ENCODE data around the gene FBF1. TPM values are rescaled to one million over a fixed set of nuclear protein-coding genes. Genes with fewer than 3 reads are reported as not detected.
"Not testable (repeated sequence)": the region's sequence is repeated elsewhere in the genome, so short reads cannot be mapped to it uniquely, and the experiment has no call there.

FBF1 gene
- polyA plus RNA-seq, 2 donors = 8.7 to 33.7 TPM

- no peaks in the 10 kb centered on the region for H3K4me1 ChIP-seq (ENCODE audit: control insufficient read depth in 2 of 2, insufficient read depth in 2 of 2, low read length in 1 of 2)
- H3K4me3 ChIP-seq (ENCODE audit: low read depth in 1 of 2, low read length in 2 of 2) = peak within 1 kb of the TSS; percentile 75 to 99
- H3K36me3 ChIP-seq (ENCODE audit: control insufficient read depth in 2 of 2, insufficient read depth in 2 of 2, low read length in 1 of 2) = no peaks in the 10 kb centered on the region
- H3K9me3 ChIP-seq (ENCODE audit: control insufficient read depth in 2 of 2, insufficient read depth in 1 of 2, low read depth in 1 of 2, low read length in 1 of 2) = no peaks in the 10 kb centered on the region
- WGBS, 2 donors = 0% methylated on average over 71 to 72 of the region's 72 CpGs
- peak within 1 kb of the TSS; percentile 90 to 100 for H3K27ac ChIP-seq (ENCODE audit: low read depth in 2 of 2, low read length in 1 of 2)
- H3K27me3 ChIP-seq (ENCODE audit: control insufficient read depth in 1 of 2, insufficient read depth in 2 of 2, low read length in 2 of 2) = no peaks in the 10 kb centered on the region
Observed at GRCh38 chr17:75978938-75979704, 38.3 kb upstream of the FBF1 start, which contains the start of the genes ACOX1 and TEN1. Gene ACOX1 (minus strand): TSS chr17:75979166. CDS start chr17:75979073, 93 bp downstream. Gene TEN1 (plus strand): TSS chr17:75979240. CDS start chr17:75986193, 6,953 bp downstream.

GRCh38 chr17:75976175-75976848 lies 35.5 kb upstream of the FBF1 start:
- Histone ChIP-seq H3K4me3 (ENCODE audit: low read depth in 1 of 2, low read length in 2 of 2) (peak overlapping the region in 1 of 2 donors; percentile 46), H3K9me3 (ENCODE audit: control insufficient read depth in 2 of 2, insufficient read depth in 1 of 2, low read depth in 1 of 2, low read length in 1 of 2) (no peaks in the 10 kb centered on the region), H3K36me3 (ENCODE audit: control insufficient read depth in 2 of 2, insufficient read depth in 2 of 2, low read length in 1 of 2) (no peaks in the 10 kb centered on the region), H3K27me3 (ENCODE audit: control insufficient read depth in 1 of 2, insufficient read depth in 2 of 2, low read length in 2 of 2) (no peaks in the 10 kb centered on the region), H3K4me1 (ENCODE audit: control insufficient read depth in 2 of 2, insufficient read depth in 2 of 2, low read length in 1 of 2) (no peaks in the 10 kb centered on the region), H3K27ac (ENCODE audit: low read depth in 2 of 2, low read length in 1 of 2) (no peak overlapping the region)
- WGBS, 2 donors = 44 to 47% methylated on average over 9 of the region's 9 CpGs

DNA sequence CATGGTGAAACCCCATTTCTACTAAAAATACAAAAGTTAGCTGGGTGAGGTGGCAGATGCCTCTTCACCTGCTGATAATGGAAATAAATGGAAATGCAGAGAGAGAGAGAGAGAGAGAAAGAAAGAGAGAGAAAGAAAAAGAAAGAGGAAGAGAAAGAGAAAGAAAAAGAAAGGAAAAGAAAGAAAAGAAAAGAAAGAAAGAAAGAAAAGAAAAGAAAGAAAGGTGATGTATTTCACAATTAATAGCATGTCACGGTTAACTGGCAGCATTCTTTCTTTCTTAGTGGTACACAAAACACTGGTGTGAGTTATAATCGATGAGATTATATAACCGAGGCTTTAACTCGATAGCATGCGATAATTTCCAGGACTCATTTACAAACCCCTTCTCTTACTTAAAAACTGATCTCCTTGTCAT lies 34.9 kb upstream of the FBF1 start:
- Histone ChIP-seq H3K27me3 (ENCODE audit: control insufficient read depth in 1 of 2, insufficient read depth in 2 of 2, low read length in 2 of 2) (no peaks in the 10 kb centered on the region), H3K4me1 (ENCODE audit: control insufficient read depth in 2 of 2, insufficient read depth in 2 of 2, low read length in 1 of 2) (no peaks in the 10 kb centered on the region), H3K36me3 (ENCODE audit: control insufficient read depth in 2 of 2, insufficient read depth in 2 of 2, low read length in 1 of 2) (no peaks in the 10 kb centered on the region), H3K4me3 (ENCODE audit: low read depth in 1 of 2, low read length in 2 of 2) (peak overlapping the region in 1 of 2 donors; percentile 46), H3K9me3 (ENCODE audit: control insufficient read depth in 2 of 2, insufficient read depth in 1 of 2, low read depth in 1 of 2, low read length in 1 of 2) (no peaks in the 10 kb centered on the region), H3K27ac (ENCODE audit: low read depth in 2 of 2, low read length in 1 of 2) (peak overlapping the region in 1 of 2 donors; percentile 22)
- 42 to 46% methylated on average over 5 of the region's 5 CpGs for whole genome bisulfite sequencing, 2 donors

GRCh38 chr17:75975187-75975586 lies 34.3 kb upstream of the FBF1 start:
- H3K4me1 ChIP-seq (ENCODE audit: control insufficient read depth in 2 of 2, insufficient read depth in 2 of 2, low read length in 1 of 2); H3K36me3 ChIP-seq (ENCODE audit: control insufficient read depth in 2 of 2, insufficient read depth in 2 of 2, low read length in 1 of 2); H3K4me3 ChIP-seq (ENCODE audit: low read depth in 1 of 2, low read length in 2 of 2); H3K27ac ChIP-seq (ENCODE audit: low read depth in 2 of 2, low read length in 1 of 2); H3K27me3 ChIP-seq (ENCODE audit: control insufficient read depth in 1 of 2, insufficient read depth in 2 of 2, low read length in 2 of 2); H3K9me3 ChIP-seq (ENCODE audit: control insufficient read depth in 2 of 2, insufficient read depth in 1 of 2, low read depth in 1 of 2, low read length in 1 of 2): not testable (repeated sequence)
- WGBS, 2 donors = 90 to 93% methylated on average over 6 of the region's 6 CpGs

GRCh38 chr17:75970626-75971025 lies 29.8 kb upstream of the FBF1 start:
- Histone ChIP-seq H3K9me3 (ENCODE audit: control insufficient read depth in 2 of 2, insufficient read depth in 1 of 2, low read depth in 1 of 2, low read length in 1 of 2) (no peaks in the 10 kb centered on the region), H3K27ac (ENCODE audit: low read depth in 2 of 2, low read length in 1 of 2) (no peak overlapping the region), H3K4me3 (ENCODE audit: low read depth in 1 of 2, low read length in 2 of 2) (no peak overlapping the region), H3K4me1 (ENCODE audit: control insufficient read depth in 2 of 2, insufficient read depth in 2 of 2, low read length in 1 of 2) (no peaks in the 10 kb centered on the region), H3K36me3 (ENCODE audit: control insufficient read depth in 2 of 2, insufficient read depth in 2 of 2, low read length in 1 of 2) (no peaks in the 10 kb centered on the region), H3K27me3 (ENCODE audit: control insufficient read depth in 1 of 2, insufficient read depth in 2 of 2, low read length in 2 of 2) (no peaks in the 10 kb centered on the region)
- 85 to 86% methylated on average over 7 of the region's 7 CpGs for WGBS, 2 donors

GRCh38 chr17:75970011-75970523 lies 29.2 kb upstream of the FBF1 start:
- Histone ChIP-seq H3K27ac (ENCODE audit: low read depth in 2 of 2, low read length in 1 of 2) (peak overlapping the region in 1 of 2 donors; percentile 47), H3K4me1 (ENCODE audit: control insufficient read depth in 2 of 2, insufficient read depth in 2 of 2, low read length in 1 of 2) (no peaks in the 10 kb centered on the region), H3K36me3 (ENCODE audit: control insufficient read depth in 2 of 2, insufficient read depth in 2 of 2, low read length in 1 of 2) (no peaks in the 10 kb centered on the region), H3K4me3 (ENCODE audit: low read depth in 1 of 2, low read length in 2 of 2) (no peak overlapping the region), H3K27me3 (ENCODE audit: control insufficient read depth in 1 of 2, insufficient read depth in 2 of 2, low read length in 2 of 2) (no peaks in the 10 kb centered on the region), H3K9me3 (ENCODE audit: control insufficient read depth in 2 of 2, insufficient read depth in 1 of 2, low read depth in 1 of 2, low read length in 1 of 2) (no peaks in the 10 kb centered on the region)
- WGBS, 2 donors = 58 to 66% methylated on average over 4 of the region's 4 CpGs

DNA sequence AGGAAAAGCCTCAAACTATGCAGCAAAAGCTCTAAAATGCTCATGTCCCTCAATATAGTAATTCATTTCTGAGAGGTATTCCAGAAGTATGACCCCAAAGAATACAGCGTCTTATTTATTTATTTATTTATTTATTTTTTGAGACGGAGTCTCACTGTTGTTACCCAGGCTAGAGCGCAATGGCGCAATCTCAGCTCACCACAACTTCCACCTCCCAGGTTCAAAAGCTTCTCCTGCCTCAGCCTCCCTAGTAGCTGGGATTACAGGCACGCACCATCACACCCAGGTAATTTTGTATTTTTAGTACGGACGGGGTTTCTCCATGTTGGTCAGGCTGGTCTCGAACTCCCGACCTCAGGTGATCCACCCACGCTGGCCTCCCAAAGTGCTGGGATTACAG lies 28.2 kb upstream of the FBF1 start:
- not testable (repeated sequence) for H3K36me3 ChIP-seq (ENCODE audit: control insufficient read depth in 2 of 2, insufficient read depth in 2 of 2, low read length in 1 of 2); H3K4me1 ChIP-seq (ENCODE audit: control insufficient read depth in 2 of 2, insufficient read depth in 2 of 2, low read length in 1 of 2); H3K27me3 ChIP-seq (ENCODE audit: control insufficient read depth in 1 of 2, insufficient read depth in 2 of 2, low read length in 2 of 2); H3K9me3 ChIP-seq (ENCODE audit: control insufficient read depth in 2 of 2, insufficient read depth in 1 of 2, low read depth in 1 of 2, low read length in 1 of 2); H3K27ac ChIP-seq (ENCODE audit: low read depth in 2 of 2, low read length in 1 of 2); H3K4me3 ChIP-seq (ENCODE audit: low read depth in 1 of 2, low read length in 2 of 2)
- 87 to 93% methylated on average over 10 of the region's 10 CpGs for WGBS, 2 donors

GRCh38 chr17:75965468-75965867 lies 24.6 kb upstream of the FBF1 start:
- no peaks in the 10 kb centered on the region for H3K36me3 ChIP-seq (ENCODE audit: control insufficient read depth in 2 of 2, insufficient read depth in 2 of 2, low read length in 1 of 2)
- WGBS, 2 donors = 94 to 95% methylated on average over 6 of the region's 6 CpGs
- no peaks in the 10 kb centered on the region for H3K27me3 ChIP-seq (ENCODE audit: control insufficient read depth in 1 of 2, insufficient read depth in 2 of 2, low read length in 2 of 2)
- H3K4me1 ChIP-seq (ENCODE audit: control insufficient read depth in 2 of 2, insufficient read depth in 2 of 2, low read length in 1 of 2) = no peaks in the 10 kb centered on the region
- H3K4me3 ChIP-seq (ENCODE audit: low read depth in 1 of 2, low read length in 2 of 2) = no peak overlapping the region
- H3K9me3 ChIP-seq (ENCODE audit: control insufficient read depth in 2 of 2, insufficient read depth in 1 of 2, low read depth in 1 of 2, low read length in 1 of 2) = no peaks in the 10 kb centered on the region
- H3K27ac ChIP-seq (ENCODE audit: low read depth in 2 of 2, low read length in 1 of 2) = no peak overlapping the region

- Histone ChIP-seq H3K36me3 (ENCODE audit: control insufficient read depth in 2 of 2, insufficient read depth in 2 of 2, low read length in 1 of 2) (peaks cover 6 to 10% of the 10 kb centered on the region in 2 donors), H3K4me1 (ENCODE audit: control insufficient read depth in 2 of 2, insufficient read depth in 2 of 2, low read length in 1 of 2) (no peaks in the 10 kb centered on the region), H3K27ac (ENCODE audit: low read depth in 2 of 2, low read length in 1 of 2) (no peak overlapping the region), H3K27me3 (ENCODE audit: control insufficient read depth in 1 of 2, insufficient read depth in 2 of 2, low read length in 2 of 2) (no peaks in the 10 kb centered on the region), H3K4me3 (ENCODE audit: low read depth in 1 of 2, low read length in 2 of 2) (no peak overlapping the region), H3K9me3 (ENCODE audit: control insufficient read depth in 2 of 2, insufficient read depth in 1 of 2, low read depth in 1 of 2, low read length in 1 of 2) (no peaks in the 10 kb centered on the region)
- WGBS, 2 donors = 88 to 93% methylated on average over 11 of the region's 11 CpGs
Observed at GRCh38 chr17:75959839-75960511, 19.1 kb upstream of the FBF1 start.

All from esophagus (tissue), 2 donors.